B cell (primary cell): ENCODE data around the gene NBEA.

ENCODE experiments used
- EZH2 ChIP-seq: IDR thresholded peaks from 2 replicates; pipeline ENCODE4 v1.6.1; 2012; ENCODE audit warnings: borderline replicate concordance, low read depth, mild to moderate bottlenecking, moderate library complexity, low read length; ENCODE audit not compliant: insufficient read depth, poor library complexity, severe bottlenecking
- TF ChIP-seq, protein P1 (sequence below): fragments of 200-600 bp; IDR thresholded peaks from one replicate; pipeline ENCODE4 v1.8.0; 2022; ENCODE audit warnings: antibody characterized with exemption, mild to moderate bottlenecking

DNA sequence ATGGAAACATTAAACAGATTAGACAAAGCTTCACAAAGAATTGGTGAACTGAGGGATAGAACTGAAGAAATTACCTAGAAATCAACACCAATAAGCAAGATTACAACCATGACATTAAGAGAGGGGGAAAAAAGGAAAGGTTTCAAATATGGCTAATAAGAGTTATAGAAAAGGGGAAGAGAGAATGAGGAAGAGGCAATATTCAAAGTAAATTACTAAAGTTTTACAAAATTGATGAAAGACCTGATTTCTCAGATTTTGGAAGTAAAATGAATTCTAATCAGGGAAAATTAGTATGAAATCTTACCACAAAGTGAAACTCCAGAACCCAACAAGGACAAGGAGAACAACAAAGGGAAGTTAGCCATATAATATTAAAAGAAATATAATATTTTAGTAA is 187.4 kb downstream of the NBEA start:
- TF ChIP-seq, protein P1, sequence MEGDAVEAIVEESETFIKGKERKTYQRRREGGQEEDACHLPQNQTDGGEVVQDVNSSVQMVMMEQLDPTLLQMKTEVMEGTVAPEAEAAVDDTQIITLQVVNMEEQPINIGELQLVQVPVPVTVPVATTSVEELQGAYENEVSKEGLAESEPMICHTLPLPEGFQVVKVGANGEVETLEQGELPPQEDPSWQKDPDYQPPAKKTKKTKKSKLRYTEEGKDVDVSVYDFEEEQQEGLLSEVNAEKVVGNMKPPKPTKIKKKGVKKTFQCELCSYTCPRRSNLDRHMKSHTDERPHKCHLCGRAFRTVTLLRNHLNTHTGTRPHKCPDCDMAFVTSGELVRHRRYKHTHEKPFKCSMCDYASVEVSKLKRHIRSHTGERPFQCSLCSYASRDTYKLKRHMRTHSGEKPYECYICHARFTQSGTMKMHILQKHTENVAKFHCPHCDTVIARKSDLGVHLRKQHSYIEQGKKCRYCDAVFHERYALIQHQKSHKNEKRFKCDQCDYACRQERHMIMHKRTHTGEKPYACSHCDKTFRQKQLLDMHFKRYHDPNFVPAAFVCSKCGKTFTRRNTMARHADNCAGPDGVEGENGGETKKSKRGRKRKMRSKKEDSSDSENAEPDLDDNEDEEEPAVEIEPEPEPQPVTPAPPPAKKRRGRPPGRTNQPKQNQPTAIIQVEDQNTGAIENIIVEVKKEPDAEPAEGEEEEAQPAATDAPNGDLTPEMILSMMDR, result no peak
- TF ChIP-seq EZH2, result no peak
